GM12892 (cell line): ENCODE results near the gene TMEM40.

Experiments
- DNase-seq: peaks from one replicate; pipeline ENCODE4 v3.0.0; 2011; ENCODE audit not compliant: insufficient read length
- FAIRE-seq: peaks from 2 replicates; lab custom pipeline; 2011; peaks lifted over from hg19 to GRCh38; lab: Jason Lieb, UNC
- POLR2A ChIP-seq: IDR thresholded peaks from 2 replicates; pipeline ENCODE4 v1.6.1; 2011; ENCODE audit warnings: low read depth, low read length, control low read depth
- POLR2AphosphoS5 ChIP-seq: IDR thresholded peaks from 2 replicates; pipeline ENCODE4 v1.6.1; 2011; ENCODE audit warnings: low read depth, low read length, control low read depth
- TAF1 ChIP-seq: IDR thresholded peaks from 2 replicates; pipeline ENCODE4 v1.6.1; 2011; ENCODE audit warnings: low read depth, mild to moderate bottlenecking, control low read depth, low read length, borderline replicate concordance

The TMEM40 gene

GRCh38 chr3:12755754-12756153, 3.3 kb downstream of the TMEM40 start:
- FAIRE-seq: no peak
- TF ChIP-seq TAF1 (no peak), POLR2A (no peak), POLR2AphosphoS5 (no peak)
- DNase-seq: no peak

DNA sequence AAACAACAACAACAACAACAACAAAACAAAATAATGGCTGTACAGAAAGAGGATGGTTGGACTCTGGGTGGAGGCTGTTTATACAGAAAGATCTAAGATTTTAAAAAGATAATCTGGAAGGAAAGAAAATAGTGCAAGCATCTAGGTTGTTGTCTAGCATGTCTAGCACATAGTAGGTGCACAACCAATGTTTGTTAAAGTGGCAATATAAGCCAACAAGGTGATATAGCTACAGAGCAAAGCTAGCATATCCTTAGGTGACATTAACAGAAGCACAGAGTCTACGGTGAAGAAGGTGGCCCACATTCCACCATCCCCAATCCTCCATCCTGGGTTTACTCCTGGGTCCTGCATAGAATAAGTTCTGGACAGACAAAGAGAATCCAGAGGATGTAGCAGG, 4.7 kb downstream of the TMEM40 start:
- FAIRE-seq: no peak
- TF ChIP-seq POLR2A: no peak
- TF ChIP-seq POLR2AphosphoS5: no peak
- TF ChIP-seq TAF1: no peak
- DNase-seq: no peak

- DNase-seq: no peak
- no peak for TF ChIP-seq POLR2AphosphoS5
- TF ChIP-seq POLR2A: no peak
- no peak for TF ChIP-seq TAF1
- no peak for FAIRE-seq
Measured at GRCh38 chr3:12753275-12754028, 5.6 kb downstream of the TMEM40 start.

- no peak for DNase-seq
- no peak for FAIRE-seq
- TF ChIP-seq POLR2AphosphoS5: no peak
- no peak for TF ChIP-seq TAF1
- no peak for TF ChIP-seq POLR2A
Measured at GRCh38 chr3:12752809-12753208, 6.2 kb downstream of the TMEM40 start.

- DNase-seq: no peak
- no peak for FAIRE-seq
- no peak for TF ChIP-seq POLR2A
- no peak for TF ChIP-seq POLR2AphosphoS5
- no peak for TF ChIP-seq TAF1
Measured at GRCh38 chr3:12752102-12752501, 7.0 kb downstream of the TMEM40 start.

- DNase-seq (no peak), FAIRE-seq (no peak)
- no peak for TF ChIP-seq TAF1
- TF ChIP-seq POLR2AphosphoS5: no peak
- no peak for TF ChIP-seq POLR2A
Measured at GRCh38 chr3:12751571-12751970, 7.5 kb downstream of the TMEM40 start.

GRCh38 chr3:12750658-12751071, 8.4 kb downstream of the TMEM40 start:
- DNase-seq (no peak), FAIRE-seq (peak; percentile 89)
- no peak for TF ChIP-seq POLR2AphosphoS5
- no peak for TF ChIP-seq POLR2A

DNA sequence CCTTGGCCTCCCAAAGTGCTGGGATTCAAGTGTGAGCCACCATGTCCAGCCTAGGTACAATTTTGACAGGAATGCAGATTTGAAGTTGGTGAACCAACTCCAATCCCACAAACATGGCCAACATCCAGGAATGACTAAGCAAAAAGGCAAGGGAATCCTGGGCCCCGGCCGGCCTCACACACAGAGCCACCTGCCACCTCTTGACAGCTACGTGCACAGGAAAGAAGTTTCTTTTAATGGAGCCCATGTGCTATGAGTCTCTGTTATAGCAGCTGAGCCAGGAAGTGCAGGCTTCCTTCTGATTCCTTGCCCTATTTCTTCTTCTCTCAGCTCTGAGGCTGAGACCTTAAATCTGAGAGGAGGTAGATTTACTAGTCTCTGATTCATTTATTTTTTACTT, 8.8 kb downstream of the TMEM40 start:
- DNase-seq: no peak
- no peak for FAIRE-seq
- no peak for TF ChIP-seq TAF1
- no peak for TF ChIP-seq POLR2AphosphoS5
- no peak for TF ChIP-seq POLR2A

DNA sequence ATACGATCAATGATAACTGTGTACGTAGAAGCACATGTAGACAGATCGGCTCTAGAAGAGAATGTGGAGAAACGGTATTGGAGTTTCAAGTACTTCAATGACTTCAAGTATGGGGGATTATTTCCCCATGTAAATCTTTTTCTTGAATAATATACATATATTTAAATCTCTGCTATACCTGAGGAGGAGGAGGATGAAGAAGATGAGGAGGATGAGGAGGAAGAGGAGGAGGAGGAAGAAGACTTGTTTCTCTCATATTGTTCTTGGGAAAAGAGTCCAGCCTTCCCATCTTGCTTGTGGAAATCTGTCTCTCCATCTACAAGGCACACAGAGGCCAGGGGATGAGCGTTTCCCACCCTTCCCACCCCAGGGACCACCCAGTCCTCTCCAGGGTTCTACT, 10.6 kb downstream of the TMEM40 start:
- DNase-seq (no peak), FAIRE-seq (no peak)
- TF ChIP-seq POLR2A: no peak

DNA sequence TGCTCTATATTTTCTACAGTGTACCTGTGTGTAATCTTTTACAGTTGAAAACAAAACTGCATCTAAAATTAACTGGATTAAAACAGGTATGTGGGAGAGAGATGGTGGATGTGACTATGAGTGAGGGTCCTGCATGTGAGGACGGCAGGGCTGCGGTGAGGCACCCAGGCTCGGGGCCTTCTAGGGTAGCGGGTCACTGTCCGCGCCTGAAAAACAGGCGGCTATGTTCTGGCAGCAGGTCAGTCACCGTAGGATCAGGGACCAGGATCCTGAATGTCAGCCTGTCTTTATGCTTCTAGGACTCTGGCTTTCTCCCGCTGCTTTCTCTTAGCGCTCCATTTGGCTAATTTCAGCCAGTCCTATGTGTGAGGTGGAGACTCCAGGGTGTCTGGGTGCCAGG, 12.6 kb downstream of the TMEM40 start:
- TF ChIP-seq POLR2AphosphoS5 (no peak), POLR2A (no peak), TAF1 (no peak)
- no peak for DNase-seq
- FAIRE-seq: no peak

- no peak for TF ChIP-seq POLR2AphosphoS5
- TF ChIP-seq POLR2A: no peak
- TF ChIP-seq TAF1: no peak
- FAIRE-seq (no peak), DNase-seq (no peak)
Measured at GRCh38 chr3:12744326-12744725, 14.7 kb downstream of the TMEM40 start.

- no peak for FAIRE-seq
- no peak for DNase-seq
- TF ChIP-seq POLR2AphosphoS5 (no peak), POLR2A (no peak), TAF1 (no peak)
Measured at GRCh38 chr3:12743583-12743982, 15.5 kb downstream of the TMEM40 start.
